ENCODE measurements around the gene MRPL41. TPM values are rescaled to one million over a fixed set of nuclear protein-coding genes. Genes with fewer than 3 reads are reported as not detected.

Gene MRPL41
- total and polyA plus RNA-seq, 2 of the 13 experiments (the other 11 are each of a cell fraction or from before 2014, with no cell fraction given), result 20.9 to 54.0 TPM

DNA sequence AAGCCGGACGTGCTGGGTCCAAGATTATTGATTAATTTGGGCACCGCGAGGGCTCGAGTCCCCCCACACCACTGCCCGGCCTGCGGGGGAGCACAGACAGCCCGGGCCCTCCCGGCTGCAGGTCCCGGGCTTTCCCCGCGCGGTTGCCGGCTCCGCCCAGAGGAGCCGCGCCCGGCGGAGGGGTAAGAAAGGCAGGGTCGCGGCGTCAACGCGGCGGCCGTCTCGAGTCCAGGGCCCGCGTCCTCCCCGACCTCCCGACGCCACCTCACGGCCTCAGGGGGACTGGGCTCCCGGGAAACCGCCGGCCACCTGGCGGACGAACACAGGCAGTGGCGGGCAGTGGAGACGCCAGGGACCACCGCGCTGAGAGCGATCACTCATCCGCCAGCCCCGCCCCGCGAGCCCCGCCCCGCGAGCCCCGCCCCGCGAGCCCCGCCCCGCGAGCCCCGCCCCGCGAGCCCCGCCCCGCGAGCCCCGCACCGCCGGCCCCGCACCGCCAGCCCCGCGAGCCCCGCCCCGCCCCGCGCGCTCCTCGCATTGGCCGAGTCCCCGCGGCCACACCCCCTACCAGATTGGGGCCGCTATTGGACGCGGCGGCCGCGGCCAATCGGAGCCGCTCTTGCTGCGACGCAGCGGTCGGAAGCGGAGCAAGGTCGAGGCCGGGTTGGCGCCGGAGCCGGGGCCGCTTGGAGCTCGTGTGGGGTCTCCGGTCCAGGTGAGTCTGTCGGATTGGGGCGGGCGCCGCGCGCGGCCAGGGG, at the start of gene MRPL41 (continued):
- no peak for TF ChIP-seq PCBP2 (optimal IDR thresholded peaks at IDR 0.05; ENCODE audit: low read depth, low read length, poor library complexity, severe bottlenecking)
- no peak; the same call in 1 of the 2 replicates for TF ChIP-seq ZNF333 (CRISPR knock-in tag; IDR thresholded peaks at IDR 0.05; ENCODE audit: borderline replicate concordance)
- peak; percentile 78 for TF ChIP-seq ZBTB7B (CRISPR knock-in tag; IDR thresholded peaks at IDR 0.05)
- no peak for TF ChIP-seq RAD51 (IDR thresholded peaks at IDR 0.05; ENCODE audit: borderline replicate concordance)
- TF ChIP-seq CHCHD3 (CRISPR knock-in tag; IDR thresholded peaks at IDR 0.05), result no peak
- TF ChIP-seq, protein P1, sequence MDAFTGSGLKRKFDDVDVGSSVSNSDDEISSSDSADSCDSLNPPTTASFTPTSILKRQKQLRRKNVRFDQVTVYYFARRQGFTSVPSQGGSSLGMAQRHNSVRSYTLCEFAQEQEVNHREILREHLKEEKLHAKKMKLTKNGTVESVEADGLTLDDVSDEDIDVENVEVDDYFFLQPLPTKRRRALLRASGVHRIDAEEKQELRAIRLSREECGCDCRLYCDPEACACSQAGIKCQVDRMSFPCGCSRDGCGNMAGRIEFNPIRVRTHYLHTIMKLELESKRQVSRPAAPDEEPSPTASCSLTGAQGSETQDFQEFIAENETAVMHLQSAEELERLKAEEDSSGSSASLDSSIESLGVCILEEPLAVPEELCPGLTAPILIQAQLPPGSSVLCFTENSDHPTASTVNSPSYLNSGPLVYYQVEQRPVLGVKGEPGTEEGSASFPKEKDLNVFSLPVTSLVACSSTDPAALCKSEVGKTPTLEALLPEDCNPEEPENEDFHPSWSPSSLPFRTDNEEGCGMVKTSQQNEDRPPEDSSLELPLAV (CRISPR knock-in tag; conservative IDR thresholded peaks at IDR 0.05; ENCODE audit: low read depth), result no peak
- TF ChIP-seq NFRKB (IDR thresholded peaks at IDR 0.05), result no peak
- peak; percentile 39; the same call in 1 of the 2 replicates for TF ChIP-seq ZMAT3 (CRISPR knock-in tag; conservative IDR thresholded peaks at IDR 0.05)
- TF ChIP-seq PHF21A (CRISPR knock-in tag; IDR thresholded peaks at IDR 0.05), result no peak
- TF ChIP-seq, protein P2, sequence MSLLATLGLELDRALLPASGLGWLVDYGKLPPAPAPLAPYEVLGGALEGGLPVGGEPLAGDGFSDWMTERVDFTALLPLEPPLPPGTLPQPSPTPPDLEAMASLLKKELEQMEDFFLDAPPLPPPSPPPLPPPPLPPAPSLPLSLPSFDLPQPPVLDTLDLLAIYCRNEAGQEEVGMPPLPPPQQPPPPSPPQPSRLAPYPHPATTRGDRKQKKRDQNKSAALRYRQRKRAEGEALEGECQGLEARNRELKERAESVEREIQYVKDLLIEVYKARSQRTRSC (CRISPR knock-in tag; IDR thresholded peaks at IDR 0.05; ENCODE audit: low read depth), result no peak
- no peak for TF ChIP-seq ZNF101 (CRISPR knock-in tag; IDR thresholded peaks at IDR 0.05; ENCODE audit: borderline replicate concordance, low read depth)
- TF ChIP-seq ZNF563 (CRISPR knock-in tag; IDR thresholded peaks at IDR 0.05), result no peak
- TF ChIP-seq ZSCAN12 (CRISPR knock-in tag; IDR thresholded peaks at IDR 0.05), result no peak
- no peak for TF ChIP-seq SOX13 (IDR thresholded peaks at IDR 0.05)
- peak in 1 of 2 experiments; percentile 3; a peak in 1 of 4 replicates for TF ChIP-seq SOX13 (CRISPR knock-in tag; conservative IDR thresholded peaks at IDR 0.05 in 1 of 2, IDR thresholded peaks at IDR 0.05 in 1 of 2)
- TF ChIP-seq, protein P3, sequence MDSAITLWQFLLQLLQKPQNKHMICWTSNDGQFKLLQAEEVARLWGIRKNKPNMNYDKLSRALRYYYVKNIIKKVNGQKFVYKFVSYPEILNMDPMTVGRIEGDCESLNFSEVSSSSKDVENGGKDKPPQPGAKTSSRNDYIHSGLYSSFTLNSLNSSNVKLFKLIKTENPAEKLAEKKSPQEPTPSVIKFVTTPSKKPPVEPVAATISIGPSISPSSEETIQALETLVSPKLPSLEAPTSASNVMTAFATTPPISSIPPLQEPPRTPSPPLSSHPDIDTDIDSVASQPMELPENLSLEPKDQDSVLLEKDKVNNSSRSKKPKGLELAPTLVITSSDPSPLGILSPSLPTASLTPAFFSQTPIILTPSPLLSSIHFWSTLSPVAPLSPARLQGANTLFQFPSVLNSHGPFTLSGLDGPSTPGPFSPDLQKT (CRISPR knock-in tag; IDR thresholded peaks at IDR 0.05; ENCODE audit: borderline replicate concordance), result no peak
- TF ChIP-seq ZNF484 (CRISPR knock-in tag; IDR thresholded peaks at IDR 0.05; ENCODE audit: borderline replicate concordance, low read depth), result no peak
- TF ChIP-seq ARNT2 (CRISPR knock-in tag; IDR thresholded peaks at IDR 0.05; ENCODE audit: low read depth), result no peak
- peak; percentile 72 for TF ChIP-seq SP4 (CRISPR knock-in tag; IDR thresholded peaks at IDR 0.05)
- no peak for TF ChIP-seq ZNF678 (CRISPR knock-in tag; IDR thresholded peaks at IDR 0.05)
- no peak for TF ChIP-seq ZNF598 (CRISPR knock-in tag; IDR thresholded peaks at IDR 0.05; ENCODE audit: borderline replicate concordance)
- TF ChIP-seq ZNF614 (CRISPR knock-in tag; IDR thresholded peaks at IDR 0.05; ENCODE audit: borderline replicate concordance), result peak; percentile 51; the same call in 1 of the 2 replicates
- peak; percentile 62; the same call in 1 of the 2 replicates for TF ChIP-seq ZNF205 (CRISPR knock-in tag; IDR thresholded peaks at IDR 0.05)
- TF ChIP-seq POLR2A (IDR thresholded peaks at IDR 0.05; ENCODE audit: insufficient read depth in 1 of 2, low read depth in 2 of 2, low read length in 2 of 2), result peak; percentile 71 to 72
- no peak for TF ChIP-seq ZNF549 (CRISPR knock-in tag; IDR thresholded peaks at IDR 0.05)
- no peak; the same call in 1 of the 2 replicates for TF ChIP-seq SMC3 (IDR thresholded peaks at IDR 0.05; ENCODE audit: low read length)
- TF ChIP-seq RXRB (CRISPR knock-in tag; IDR thresholded peaks at IDR 0.05; ENCODE audit: borderline replicate concordance), result no peak
- no peak for TF ChIP-seq ZSCAN9 (CRISPR knock-in tag; IDR thresholded peaks at IDR 0.05; ENCODE audit: borderline replicate concordance)
- TF ChIP-seq ZNF761 (CRISPR knock-in tag; conservative IDR thresholded peaks at IDR 0.05), result no peak
- no peak for TF ChIP-seq NCOA1 (CRISPR knock-in tag; IDR thresholded peaks at IDR 0.05)

All from HepG2 (cell line).